H9 (cell line): ENCODE results near the gene EPN3. TPM values are rescaled to one million over a fixed set of nuclear protein-coding genes. Genes with fewer than 3 reads are reported as not detected.

Source experiments
- DNase-seq: peaks from one replicate; pipeline ENCODE4 v3.0.0-alpha.2; 2017
- H2AFZ ChIP-seq: one replicate; pipeline ENCODE4 v1.6.1; 2013; ENCODE audit warnings: mild to moderate bottlenecking, low read length, control low read depth, moderate library complexity
- H2AK5ac ChIP-seq: 2 replicates; pipeline ENCODE4 v1.6.1; 2013; ENCODE audit warnings: low read length, control low read depth, mixed read lengths; ENCODE audit not compliant: insufficient read length
- H2BK120ac ChIP-seq: one replicate; pipeline ENCODE4 v1.6.1; 2013; ENCODE audit warnings: low read depth, mild to moderate bottlenecking, low read length, control low read depth, inconsistent platforms; ENCODE audit not compliant: poor library complexity, severe bottlenecking
- H2BK12ac ChIP-seq: 2 replicates; pipeline ENCODE4 v1.6.1; 2013; ENCODE audit warnings: low read length, control low read depth, mixed read lengths, low read depth; ENCODE audit not compliant: insufficient read length
- H2BK15ac ChIP-seq: 2 replicates; pipeline ENCODE4 v1.6.1; 2013; ENCODE audit warnings: low read depth, low read length, control low read depth
- H2BK20ac ChIP-seq: one replicate; pipeline ENCODE4 v1.6.1; 2013; ENCODE audit warnings: low read depth, mild to moderate bottlenecking, low read length, control low read depth, inconsistent platforms; ENCODE audit not compliant: poor library complexity, severe bottlenecking
- H2BK5ac ChIP-seq: 2 replicates; pipeline ENCODE4 v1.6.1; 2013; ENCODE audit warnings: low read length, control low read depth, mixed read lengths; ENCODE audit not compliant: insufficient read length
- H3K14ac ChIP-seq: 2 replicates; pipeline ENCODE4 v1.6.1; 2013; ENCODE audit warnings: low read length, control low read depth; ENCODE audit not compliant: insufficient read depth
- H3K18ac ChIP-seq: 2 replicates; pipeline ENCODE4 v1.6.1; 2013; ENCODE audit warnings: low read depth, mild to moderate bottlenecking, mixed read lengths, low read length, control low read depth; ENCODE audit not compliant: insufficient read length
- H3K23ac ChIP-seq: 2 replicates; pipeline ENCODE4 v1.6.1; 2013; ENCODE audit warnings: low read length, control low read depth, mixed read lengths, low read depth; ENCODE audit not compliant: insufficient read length
- H3K23me2 ChIP-seq: 2 replicates; pipeline ENCODE4 v1.6.1; 2013; ENCODE audit warnings: low read depth, mild to moderate bottlenecking, mixed read lengths, low read length, control low read depth; ENCODE audit not compliant: insufficient read length, poor library complexity, severe bottlenecking
- H3K27ac ChIP-seq: 2 replicates; pipeline ENCODE4 v1.5.1; 2013; ENCODE audit warnings: low read length, control low read depth, mixed read lengths, low read depth; ENCODE audit not compliant: insufficient read length
- H3K27me3 ChIP-seq: 2 replicates; pipeline ENCODE4 v1.6.1; 2013; ENCODE audit warnings: low read length, control low read depth, inconsistent platforms; ENCODE audit not compliant: insufficient read depth
- H3K4ac ChIP-seq: 2 replicates; pipeline ENCODE4 v1.6.1; 2013; ENCODE audit warnings: low read depth, mild to moderate bottlenecking, control low read depth, inconsistent platforms, low read length, moderate library complexity
- H3K4me1 ChIP-seq: 2 replicates; pipeline ENCODE4 v1.6.1; 2013; ENCODE audit warnings: low read length, control low read depth, inconsistent platforms; ENCODE audit not compliant: insufficient read depth
- H3K4me2 ChIP-seq: 2 replicates; pipeline ENCODE4 v1.6.1; 2013; ENCODE audit warnings: low read length, control low read depth, mixed read lengths; ENCODE audit not compliant: insufficient read length, insufficient read depth
- H3K56ac ChIP-seq: 2 replicates; pipeline ENCODE4 v1.6.1; 2013; ENCODE audit warnings: low read depth, mild to moderate bottlenecking, mixed read lengths, low read length, control low read depth; ENCODE audit not compliant: insufficient read length
- H3K79me1 ChIP-seq: 2 replicates; pipeline ENCODE4 v1.6.1; 2013; ENCODE audit warnings: low read depth, mild to moderate bottlenecking, moderate library complexity, low read length, control low read depth, inconsistent platforms; ENCODE audit not compliant: insufficient read depth, poor library complexity, severe bottlenecking
- H3K79me2 ChIP-seq: 2 replicates; pipeline ENCODE4 v1.6.1; 2013; ENCODE audit warnings: low read length, control low read depth, inconsistent platforms; ENCODE audit not compliant: insufficient read depth
- H3K9ac ChIP-seq: 2 replicates; pipeline ENCODE4 v1.6.1; 2013; ENCODE audit warnings: low read length, control low read depth, mixed read lengths; ENCODE audit not compliant: insufficient read length; ENCODE audit errors: extremely low read depth
- H3K9me3 ChIP-seq: one replicate; pipeline ENCODE4 v1.6.1; 2013; ENCODE audit warnings: low read depth, low read length, inconsistent platforms; ENCODE audit not compliant: control insufficient read depth
- H3T11ph ChIP-seq: one replicate; pipeline ENCODE4 v1.6.1; 2013; ENCODE audit warnings: mild to moderate bottlenecking, low read length, control low read depth, inconsistent platforms
- H4K20me1 ChIP-seq: one replicate; pipeline ENCODE4 v1.6.1; 2013; ENCODE audit not compliant: control insufficient read depth, insufficient read length, insufficient read depth
- H4K5ac ChIP-seq: 2 replicates; pipeline ENCODE4 v1.6.1; 2013; ENCODE audit warnings: low read depth, mild to moderate bottlenecking, mixed read lengths, low read length, control low read depth; ENCODE audit not compliant: insufficient read length
- H4K8ac ChIP-seq: replicated peaks from 2 replicates; pipeline ENCODE4 v1.6.1; 2013; ENCODE audit warnings: low read length, control low read depth, mixed read lengths, low read depth; ENCODE audit not compliant: insufficient read length
- H4K91ac ChIP-seq: 2 replicates; pipeline ENCODE4 v1.6.1; 2013; ENCODE audit warnings: low read depth, mild to moderate bottlenecking, moderate library complexity, mixed read lengths, low read length, control low read depth; ENCODE audit not compliant: insufficient read length
- H3K27ac Mint-ChIP-seq, 3 experiments: 2 replicates in 2 of 3; 3 replicates in 1 of 3; pipeline ENCODE4 v1.8.0; 2020 to 2021; ENCODE audit warnings: mixed read lengths in 3 of 3, mild to moderate bottlenecking in 1 of 3, moderate library complexity in 1 of 3
- H3K27me3 Mint-ChIP-seq: 2 replicates; pipeline ENCODE4 v1.8.0; 2021; ENCODE audit warnings: low read depth, mild to moderate bottlenecking, moderate library complexity, mixed read lengths
- H3K36me3 Mint-ChIP-seq, 3 experiments: 2 replicates in 2 of 3; 3 replicates in 1 of 3; pipeline ENCODE4 v1.8.0; 2020 to 2021; ENCODE audit warnings: low read depth in 3 of 3, mixed read lengths in 3 of 3; ENCODE audit not compliant: insufficient read depth in 1 of 3
- H3K4me1 Mint-ChIP-seq, 2 experiments: 2 replicates each; pipeline ENCODE4 v1.8.0; 2020; ENCODE audit warnings: mixed read lengths in 2 of 2
- H3K4me3 Mint-ChIP-seq, 2 experiments: 2 replicates in 1 of 2; 3 replicates in 1 of 2; pipeline ENCODE4 v1.8.0; 2020 to 2021; ENCODE audit warnings: mild to moderate bottlenecking in 2 of 2, mixed read lengths in 2 of 2, moderate library complexity in 1 of 2
- H3K9me3 Mint-ChIP-seq, 2 experiments: 2 replicates in 1 of 2; 3 replicates in 1 of 2; pipeline ENCODE4 v1.8.0; 2020; ENCODE audit warnings: mild to moderate bottlenecking in 2 of 2, mixed read lengths in 2 of 2, moderate library complexity in 1 of 2
- WGBS: extraction: QIAGEN DNeasy Blood & Tissue Kit; methylation state at CpG from one replicate; pipeline ENCODE4 v1.1.7; 2013; ENCODE audit warnings: missing lambda C conversion rate, low lambda C conversion rate, mixed read lengths; ENCODE audit not compliant: insufficient read length; ENCODE audit errors: extremely low coverage; 5-methylcytosine and 5-hydroxymethylcytosine counted together
- total RNA-seq: library from RNA; stranded (reverse); gene quantifications from 2 replicates; pipeline ENCODE4 v1.2.1, GENCODE V29; 2021
- TF ChIP-seq, protein P1 (sequence below): fragments of 200-600 bp; sonication (generic); conservative IDR thresholded peaks from 3 replicates; pipeline ENCODE4 v1.8.0; 2021; ENCODE audit warnings: antibody characterized with exemption, mild to moderate bottlenecking

Gene EPN3
- total RNA-seq, 1 experiment from 2014 or later: 1.9 TPM

DNA sequence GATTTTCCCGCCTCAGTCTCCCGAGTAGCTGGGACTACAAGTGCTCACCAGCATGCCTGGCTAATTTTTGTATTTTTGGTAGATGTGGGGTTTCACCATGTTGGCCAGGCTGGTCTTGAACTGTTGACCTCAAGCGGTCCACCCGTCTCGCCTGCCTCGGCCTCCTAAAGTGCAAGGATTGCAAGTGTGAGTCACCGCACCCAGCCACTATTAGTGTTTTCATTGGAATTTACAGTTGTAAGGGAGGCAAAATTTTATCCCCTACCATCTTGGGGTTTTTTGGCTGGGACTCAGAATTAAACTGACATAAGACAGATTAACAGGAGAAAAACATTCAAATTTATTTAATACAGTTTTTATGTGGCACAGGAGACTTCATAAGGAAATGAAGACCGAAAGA lies 36.6 kb upstream of the EPN3 start:
- Histone ChIP-seq H2BK12ac (no peak overlapping the region), H3K9me3 (no peaks in the 10 kb centered on the region), H4K20me1 (no peaks in the 10 kb centered on the region), H3K4me1 (no peaks in the 10 kb centered on the region), H4K8ac (no peak overlapping the region), H2BK120ac (no peak overlapping the region), H3K4me2 (no peak overlapping the region), H3K56ac (no peak overlapping the region), H2AFZ (no peak overlapping the region), H3K18ac (no peak overlapping the region), H3K4ac (no peak overlapping the region), H2BK20ac (no peak overlapping the region), H2AK5ac (no peak overlapping the region), H3K23me2 (no peaks in the 10 kb centered on the region), H3K79me1 (no peaks in the 10 kb centered on the region), H3K79me2 (no peaks in the 10 kb centered on the region), H4K5ac (no peak overlapping the region), H3K27me3 (no peaks in the 10 kb centered on the region), H3K27ac (no peak overlapping the region), H4K91ac (no peak overlapping the region), H3K9ac (no peak overlapping the region), H2BK15ac (no peak overlapping the region), H3K14ac (no peak overlapping the region), H3K23ac (no peak overlapping the region), H2BK5ac (no peak overlapping the region), H3T11ph (no peak overlapping the region)
- no CpG with 5 or more reads among the region's 8 CpGs for WGBS
- Mint-ChIP-seq H3K27ac (no peak overlapping the region), H3K9me3 (no peaks in the 10 kb centered on the region), H3K27me3 (peaks cover 3% of the 10 kb centered on the region; the same call in 1 of the 2 replicates), H3K4me1 (peaks cover 2% of the 10 kb centered on the region in 2 experiments; a peak in 3 of 4 replicates), H3K36me3 (no peaks in the 10 kb centered on the region), H3K4me3 (no peak overlapping the region)
- no peak for DNase-seq
- TF ChIP-seq, protein P1, sequence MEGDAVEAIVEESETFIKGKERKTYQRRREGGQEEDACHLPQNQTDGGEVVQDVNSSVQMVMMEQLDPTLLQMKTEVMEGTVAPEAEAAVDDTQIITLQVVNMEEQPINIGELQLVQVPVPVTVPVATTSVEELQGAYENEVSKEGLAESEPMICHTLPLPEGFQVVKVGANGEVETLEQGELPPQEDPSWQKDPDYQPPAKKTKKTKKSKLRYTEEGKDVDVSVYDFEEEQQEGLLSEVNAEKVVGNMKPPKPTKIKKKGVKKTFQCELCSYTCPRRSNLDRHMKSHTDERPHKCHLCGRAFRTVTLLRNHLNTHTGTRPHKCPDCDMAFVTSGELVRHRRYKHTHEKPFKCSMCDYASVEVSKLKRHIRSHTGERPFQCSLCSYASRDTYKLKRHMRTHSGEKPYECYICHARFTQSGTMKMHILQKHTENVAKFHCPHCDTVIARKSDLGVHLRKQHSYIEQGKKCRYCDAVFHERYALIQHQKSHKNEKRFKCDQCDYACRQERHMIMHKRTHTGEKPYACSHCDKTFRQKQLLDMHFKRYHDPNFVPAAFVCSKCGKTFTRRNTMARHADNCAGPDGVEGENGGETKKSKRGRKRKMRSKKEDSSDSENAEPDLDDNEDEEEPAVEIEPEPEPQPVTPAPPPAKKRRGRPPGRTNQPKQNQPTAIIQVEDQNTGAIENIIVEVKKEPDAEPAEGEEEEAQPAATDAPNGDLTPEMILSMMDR: no peak
